GM11168 (cell line): ENCODE results near the gene EXOSC5.
"Not testable (repeated sequence)": the region's sequence is repeated elsewhere in the genome, so short reads cannot be mapped to it uniquely, and the experiment has no call there.

Experiments
- in situ Hi-C: fragments of 300-500 bp; cut with MboI; formaldehyde crosslinking; loops from one replicate; pipeline ENCODE4 v1.12.0; 2022; ENCODE audit warnings: low sequenced_read_pairs; ENCODE audit not compliant: unreplicated experiment

The EXOSC5 gene

GRCh38 chr19:41410336-41411054 lies 13.3 kb upstream of the EXOSC5 start:
- in situ Hi-C loops, result no loop called here

GRCh38 chr19:41409288-41409687 lies 12.1 kb upstream of the EXOSC5 start:
- in situ Hi-C loops, result no loop called here

GRCh38 chr19:41408846-41409245 lies 11.7 kb upstream of the EXOSC5 start:
- in situ Hi-C loops, result not testable (repeated sequence)

GRCh38 chr19:41408256-41408655 lies 11.1 kb upstream of the EXOSC5 start:
- in situ Hi-C loops, result no loop called here

GRCh38 chr19:41407271-41407670 lies 10.1 kb upstream of the EXOSC5 start:
- in situ Hi-C loops, result no loop called here

GRCh38 chr19:41405776-41406175 lies 8.6 kb upstream of the EXOSC5 start:
- in situ Hi-C loops, result no loop called here

- in situ Hi-C loops, result no loop called here
These were observed 6.2 kb upstream of the EXOSC5 start for GRCh38 chr19:41403181-41403970.

GRCh38 chr19:41402010-41402409 lies 4.9 kb upstream of the EXOSC5 start:
- in situ Hi-C loops, result no loop called here

GRCh38 chr19:41401483-41401882 lies 4.3 kb upstream of the EXOSC5 start:
- in situ Hi-C loops, result no loop called here

- in situ Hi-C loops, result no loop called here
These were observed 2.4 kb upstream of the EXOSC5 start for GRCh38 chr19:41399525-41399924.

- in situ Hi-C loops, result no loop called here
These were observed 1.9 kb upstream of the EXOSC5 start for GRCh38 chr19:41399091-41399490.

- in situ Hi-C loops, result no loop called here
These were observed 1.4 kb upstream of the EXOSC5 start for GRCh38 chr19:41398598-41398997.

GRCh38 chr19:41398050-41398418 lies 875 bp upstream of the EXOSC5 start:
- in situ Hi-C loops, result no loop called here

GRCh38 chr19:41395355-41395754 lies 1.8 kb downstream of the EXOSC5 start:
- in situ Hi-C loops, result no loop called here

GRCh38 chr19:41392775-41393174 lies 4.4 kb downstream of the EXOSC5 start:
- in situ Hi-C loops, result no loop called here

- in situ Hi-C loops, result no loop called here
These were observed 5.5 kb downstream of the EXOSC5 start for GRCh38 chr19:41391618-41392017.

- in situ Hi-C loops, result no loop called here
These were observed 10.7 kb downstream of the EXOSC5 start for GRCh38 chr19:41386442-41386841.

- in situ Hi-C loops, result no loop called here
These were observed 12.8 kb downstream of the EXOSC5 start for GRCh38 chr19:41384351-41384750.

GRCh38 chr19:41381536-41381935 lies 15.6 kb downstream of the EXOSC5 start:
- in situ Hi-C loops, result not testable (repeated sequence)

- in situ Hi-C loops, result no loop called here
These were observed 19.0 kb downstream of the EXOSC5 start for GRCh38 chr19:41377977-41378709.

- in situ Hi-C loops, result no loop called here
These were observed 20.2 kb downstream of the EXOSC5 start for GRCh38 chr19:41376998-41377365.
